H9 (cell line): ENCODE data around the gene SRSF2. TPM values are rescaled to one million over a fixed set of nuclear protein-coding genes. Genes with fewer than 3 reads are reported as not detected.
A peak's percentile ranks its signal among the peaks of the same experiment; 100 is the strongest.

Experiments used
- DNase-seq: peaks from one replicate; pipeline ENCODE4 v3.0.0-alpha.2; 2017
- H2AFZ ChIP-seq: one replicate; pipeline ENCODE4 v1.6.1; 2013; ENCODE audit warnings: mild to moderate bottlenecking, low read length, control low read depth, moderate library complexity
- H2AK5ac ChIP-seq: 2 replicates; pipeline ENCODE4 v1.6.1; 2013; ENCODE audit warnings: low read length, control low read depth, mixed read lengths; ENCODE audit not compliant: insufficient read length
- H2BK120ac ChIP-seq: one replicate; pipeline ENCODE4 v1.6.1; 2013; ENCODE audit warnings: low read depth, mild to moderate bottlenecking, low read length, control low read depth, inconsistent platforms; ENCODE audit not compliant: poor library complexity, severe bottlenecking
- H2BK12ac ChIP-seq: 2 replicates; pipeline ENCODE4 v1.6.1; 2013; ENCODE audit warnings: low read length, control low read depth, mixed read lengths, low read depth; ENCODE audit not compliant: insufficient read length
- H2BK15ac ChIP-seq: 2 replicates; pipeline ENCODE4 v1.6.1; 2013; ENCODE audit warnings: low read depth, low read length, control low read depth
- H2BK20ac ChIP-seq: one replicate; pipeline ENCODE4 v1.6.1; 2013; ENCODE audit warnings: low read depth, mild to moderate bottlenecking, low read length, control low read depth, inconsistent platforms; ENCODE audit not compliant: poor library complexity, severe bottlenecking
- H2BK5ac ChIP-seq: 2 replicates; pipeline ENCODE4 v1.6.1; 2013; ENCODE audit warnings: low read length, control low read depth, mixed read lengths; ENCODE audit not compliant: insufficient read length
- H3K14ac ChIP-seq: 2 replicates; pipeline ENCODE4 v1.6.1; 2013; ENCODE audit warnings: low read length, control low read depth; ENCODE audit not compliant: insufficient read depth
- H3K18ac ChIP-seq: 2 replicates; pipeline ENCODE4 v1.6.1; 2013; ENCODE audit warnings: low read depth, mild to moderate bottlenecking, mixed read lengths, low read length, control low read depth; ENCODE audit not compliant: insufficient read length
- H3K23ac ChIP-seq: 2 replicates; pipeline ENCODE4 v1.6.1; 2013; ENCODE audit warnings: low read length, control low read depth, mixed read lengths, low read depth; ENCODE audit not compliant: insufficient read length
- H3K23me2 ChIP-seq: 2 replicates; pipeline ENCODE4 v1.6.1; 2013; ENCODE audit warnings: low read depth, mild to moderate bottlenecking, mixed read lengths, low read length, control low read depth; ENCODE audit not compliant: insufficient read length, poor library complexity, severe bottlenecking
- H3K27ac ChIP-seq: 2 replicates; pipeline ENCODE4 v1.5.1; 2013; ENCODE audit warnings: low read length, control low read depth, mixed read lengths, low read depth; ENCODE audit not compliant: insufficient read length
- H3K27me3 ChIP-seq: 2 replicates; pipeline ENCODE4 v1.6.1; 2013; ENCODE audit warnings: low read length, control low read depth, inconsistent platforms; ENCODE audit not compliant: insufficient read depth
- H3K4ac ChIP-seq: 2 replicates; pipeline ENCODE4 v1.6.1; 2013; ENCODE audit warnings: low read depth, mild to moderate bottlenecking, control low read depth, inconsistent platforms, low read length, moderate library complexity
- H3K4me1 ChIP-seq: 2 replicates; pipeline ENCODE4 v1.6.1; 2013; ENCODE audit warnings: low read length, control low read depth, inconsistent platforms; ENCODE audit not compliant: insufficient read depth
- H3K4me2 ChIP-seq: 2 replicates; pipeline ENCODE4 v1.6.1; 2013; ENCODE audit warnings: low read length, control low read depth, mixed read lengths; ENCODE audit not compliant: insufficient read length, insufficient read depth
- H3K56ac ChIP-seq: 2 replicates; pipeline ENCODE4 v1.6.1; 2013; ENCODE audit warnings: low read depth, mild to moderate bottlenecking, mixed read lengths, low read length, control low read depth; ENCODE audit not compliant: insufficient read length
- H3K79me1 ChIP-seq: 2 replicates; pipeline ENCODE4 v1.6.1; 2013; ENCODE audit warnings: low read depth, mild to moderate bottlenecking, moderate library complexity, low read length, control low read depth, inconsistent platforms; ENCODE audit not compliant: insufficient read depth, poor library complexity, severe bottlenecking
- H3K79me2 ChIP-seq: 2 replicates; pipeline ENCODE4 v1.6.1; 2013; ENCODE audit warnings: low read length, control low read depth, inconsistent platforms; ENCODE audit not compliant: insufficient read depth
- H3K9ac ChIP-seq: 2 replicates; pipeline ENCODE4 v1.6.1; 2013; ENCODE audit warnings: low read length, control low read depth, mixed read lengths; ENCODE audit not compliant: insufficient read length; ENCODE audit errors: extremely low read depth
- H3K9me3 ChIP-seq: one replicate; pipeline ENCODE4 v1.6.1; 2013; ENCODE audit warnings: low read depth, low read length, inconsistent platforms; ENCODE audit not compliant: control insufficient read depth
- H3T11ph ChIP-seq: one replicate; pipeline ENCODE4 v1.6.1; 2013; ENCODE audit warnings: mild to moderate bottlenecking, low read length, control low read depth, inconsistent platforms
- H4K20me1 ChIP-seq: one replicate; pipeline ENCODE4 v1.6.1; 2013; ENCODE audit not compliant: control insufficient read depth, insufficient read length, insufficient read depth
- H4K5ac ChIP-seq: 2 replicates; pipeline ENCODE4 v1.6.1; 2013; ENCODE audit warnings: low read depth, mild to moderate bottlenecking, mixed read lengths, low read length, control low read depth; ENCODE audit not compliant: insufficient read length
- H4K8ac ChIP-seq: replicated peaks from 2 replicates; pipeline ENCODE4 v1.6.1; 2013; ENCODE audit warnings: low read length, control low read depth, mixed read lengths, low read depth; ENCODE audit not compliant: insufficient read length
- H4K91ac ChIP-seq: 2 replicates; pipeline ENCODE4 v1.6.1; 2013; ENCODE audit warnings: low read depth, mild to moderate bottlenecking, moderate library complexity, mixed read lengths, low read length, control low read depth; ENCODE audit not compliant: insufficient read length
- H3K27ac Mint-ChIP-seq, 3 experiments: 2 replicates in 2 of 3; 3 replicates in 1 of 3; pipeline ENCODE4 v1.8.0; 2020 to 2021; ENCODE audit warnings: mixed read lengths in 3 of 3, mild to moderate bottlenecking in 1 of 3, moderate library complexity in 1 of 3
- H3K27me3 Mint-ChIP-seq: 2 replicates; pipeline ENCODE4 v1.8.0; 2021; ENCODE audit warnings: low read depth, mild to moderate bottlenecking, moderate library complexity, mixed read lengths
- H3K36me3 Mint-ChIP-seq, 3 experiments: 2 replicates in 2 of 3; 3 replicates in 1 of 3; pipeline ENCODE4 v1.8.0; 2020 to 2021; ENCODE audit warnings: low read depth in 3 of 3, mixed read lengths in 3 of 3; ENCODE audit not compliant: insufficient read depth in 1 of 3
- H3K4me1 Mint-ChIP-seq, 2 experiments: 2 replicates each; pipeline ENCODE4 v1.8.0; 2020; ENCODE audit warnings: mixed read lengths in 2 of 2
- H3K4me3 Mint-ChIP-seq, 2 experiments: 2 replicates in 1 of 2; 3 replicates in 1 of 2; pipeline ENCODE4 v1.8.0; 2020 to 2021; ENCODE audit warnings: mild to moderate bottlenecking in 2 of 2, mixed read lengths in 2 of 2, moderate library complexity in 1 of 2
- H3K9me3 Mint-ChIP-seq, 2 experiments: 2 replicates in 1 of 2; 3 replicates in 1 of 2; pipeline ENCODE4 v1.8.0; 2020; ENCODE audit warnings: mild to moderate bottlenecking in 2 of 2, mixed read lengths in 2 of 2, moderate library complexity in 1 of 2
- CTCF ChIP-seq: fragments of 200-600 bp; sonication (generic); conservative IDR thresholded peaks from 3 replicates; pipeline ENCODE4 v1.8.0; 2021; ENCODE audit warnings: antibody characterized with exemption, mild to moderate bottlenecking
- WGBS: extraction: QIAGEN DNeasy Blood & Tissue Kit; methylation state at CpG from one replicate; pipeline ENCODE4 v1.1.7; 2013; ENCODE audit warnings: missing lambda C conversion rate, low lambda C conversion rate, mixed read lengths; ENCODE audit not compliant: insufficient read length; ENCODE audit errors: extremely low coverage; 5-methylcytosine and 5-hydroxymethylcytosine counted together
- total RNA-seq: library from RNA; stranded (reverse); gene quantifications from 2 replicates; pipeline ENCODE4 v1.2.1, GENCODE V29; 2021

The SRSF2 gene
- total RNA-seq, 1 experiment from 2014 or later: 578 TPM

- H3K4me2 ChIP-seq: no peak overlapping the region
- no peak overlapping the region for H2BK5ac ChIP-seq
- H4K20me1 ChIP-seq: no peaks in the 10 kb centered on the region
- H2BK12ac ChIP-seq: no peak overlapping the region
- H3K4me1 Mint-ChIP-seq: peaks cover 30 to 46% of the 10 kb centered on the region in 2 experiments
- peak overlapping the region in 1 of 2 experiments; percentile 7; a peak in 1 of 5 replicates for H3K4me3 Mint-ChIP-seq
- H2BK20ac ChIP-seq: no peak overlapping the region
- peaks cover 8% of the 10 kb centered on the region; the same call in 1 of the 2 replicates for H3K4me1 ChIP-seq
- no peaks in the 10 kb centered on the region for H3K9me3 ChIP-seq
- H3K79me2 ChIP-seq: no peaks in the 10 kb centered on the region
- no peak overlapping the region for H3K9ac ChIP-seq
- no peak overlapping the region for H3K18ac ChIP-seq
- H3K27ac ChIP-seq: no peak overlapping the region
- no peak for DNase-seq
- WGBS: no CpG with 5 or more reads among the region's 10 CpGs
- H3K23me2 ChIP-seq: no peaks in the 10 kb centered on the region
- no peaks in the 10 kb centered on the region; a peak in 1 of 7 replicates for H3K36me3 Mint-ChIP-seq
- H3T11ph ChIP-seq: no peak overlapping the region
- H3K27me3 ChIP-seq: no peaks in the 10 kb centered on the region
- peaks cover 2% of the 10 kb centered on the region for H3K27me3 Mint-ChIP-seq
- no peak overlapping the region for H3K56ac ChIP-seq
- no peak overlapping the region for H2AFZ ChIP-seq
- H2AK5ac ChIP-seq: no peak overlapping the region
- no peak overlapping the region for H3K23ac ChIP-seq
- H3K79me1 ChIP-seq: no peaks in the 10 kb centered on the region
- no peak overlapping the region; a peak in 1 of 7 replicates for H3K27ac Mint-ChIP-seq
- no peak overlapping the region for H4K91ac ChIP-seq
- no peak overlapping the region for H3K14ac ChIP-seq
- TF ChIP-seq CTCF: no peak
- no peak overlapping the region for H3K4ac ChIP-seq
- no peak overlapping the region for H4K8ac ChIP-seq
- H2BK15ac ChIP-seq: no peak overlapping the region
- H2BK120ac ChIP-seq: no peak overlapping the region
- H4K5ac ChIP-seq: no peak overlapping the region
- H3K9me3 Mint-ChIP-seq: no peaks in the 10 kb centered on the region
Observed at GRCh38 chr17:76702941-76703637, 34.0 kb downstream of the SRSF2 start.
